Stimulated activated CD8-positive, alpha-beta memory T cell treated with anti-CD3 and anti-CD28 coated beads, Interleukin-12 subunit alpha, Interleukin-12 subunit beta, amount 100 ng/mL, for 1 hour (primary cell): ENCODE measurements around the gene KIAA0825.

Source experiments
- DNase-seq: peaks from one replicate; pipeline ENCODE4 v3.0.0-alpha.2; 2020; ENCODE audit warnings: low read depth

KIAA0825 gene

GRCh38 chr5:94618493-94619328 is at the start of gene KIAA0825, which contains the start of gene SLF1:
KIAA0825 (minus strand) TSS chr5:94618604; CDS start chr5:94537126, 81,478 bp downstream.
SLF1 (plus strand) TSS chr5:94618669; CDS start chr5:94628811, 10,142 bp downstream.
- peak; percentile 73 for DNase-seq

GRCh38 chr5:94667937-94668336 is 49.5 kb upstream of the KIAA0825 start:
- DNase-seq, result no peak

GRCh38 chr5:94661086-94661485 is 42.7 kb upstream of the KIAA0825 start:
- no peak for DNase-seq

GRCh38 chr5:94660506-94660905 is 42.1 kb upstream of the KIAA0825 start:
- no peak for DNase-seq

- no peak for DNase-seq
These were observed 39.9 kb upstream of the KIAA0825 start for GRCh38 chr5:94658272-94658671.

GRCh38 chr5:94649874-94650273 is 31.5 kb upstream of the KIAA0825 start:
- DNase-seq, result no peak

GRCh38 chr5:94646758-94647157 is 28.4 kb upstream of the KIAA0825 start:
- DNase-seq, result no peak

- DNase-seq, result no peak
These were observed 26.6 kb upstream of the KIAA0825 start for GRCh38 chr5:94645053-94645452.

GRCh38 chr5:94640176-94640575 is 21.8 kb upstream of the KIAA0825 start:
- no peak for DNase-seq

GRCh38 chr5:94632024-94632423 is 13.6 kb upstream of the KIAA0825 start:
- DNase-seq, result no peak

- no peak for DNase-seq
These were observed 8.8 kb upstream of the KIAA0825 start for GRCh38 chr5:94627191-94627590.

GRCh38 chr5:94623877-94624276 is 5.5 kb upstream of the KIAA0825 start:
- DNase-seq, result no peak

- no peak for DNase-seq
These were observed 4.6 kb upstream of the KIAA0825 start for GRCh38 chr5:94623011-94623410.

GRCh38 chr5:94621763-94622162 is 3.4 kb upstream of the KIAA0825 start:
- DNase-seq, result no peak

- DNase-seq, result no peak
These were observed 1.9 kb upstream of the KIAA0825 start for GRCh38 chr5:94620256-94620655.

GRCh38 chr5:94618029-94618492 is 343 bp downstream of the KIAA0825 start:
- DNase-seq, result peak; percentile 4

- no peak for DNase-seq
These were observed 2.5 kb downstream of the KIAA0825 start for GRCh38 chr5:94615862-94616261.

GRCh38 chr5:94614156-94614805 is 4.1 kb downstream of the KIAA0825 start:
- no peak for DNase-seq

GRCh38 chr5:94613583-94613982 is 4.8 kb downstream of the KIAA0825 start:
- no peak for DNase-seq

GRCh38 chr5:94595281-94595840 is 23.0 kb downstream of the KIAA0825 start:
- DNase-seq, result no peak

GRCh38 chr5:94577466-94578245 is 40.7 kb downstream of the KIAA0825 start:
- no peak for DNase-seq

- DNase-seq, result no peak
These were observed 43.2 kb downstream of the KIAA0825 start for GRCh38 chr5:94575196-94575595.
